A673 (cell line): ENCODE results near the gene ST6GAL2. TPM values are rescaled to one million over a fixed set of nuclear protein-coding genes. Genes with fewer than 3 reads are reported as not detected.

Experiments used
- BruUV-seq: library from RNA; stranded (reverse); fragments of 400-500 nt; replicated peaks from 2 replicates; lab custom pipeline; 2021; lab: Mats Ljungman, UMichigan
- CTCF ChIA-PET: fragments of 300-600 bp; sonication (Branson Sonifier 250); formaldehyde crosslinking; loops from one replicate; lab custom pipeline; 2022; ENCODE audit warnings: antibody characterized with exemption; lab: Charles Lee
- POLR2A ChIA-PET: fragments of 300-600 bp; sonication (Branson Sonifier 250); formaldehyde crosslinking; loops from one replicate; lab custom pipeline; 2022; ENCODE audit warnings: antibody characterized with exemption; ENCODE audit not compliant: low non-redundant PET; lab: Charles Lee
- DNase-seq: peaks from one replicate; pipeline ENCODE4 v3.0.0-alpha.2; 2015; ENCODE audit warnings: low spot score
- H3K27ac ChIP-seq: fragments of 200-600 bp; sonication (generic); 2 replicates; pipeline ENCODE4 v1.5.1; 2016; ENCODE audit warnings: mixed run types, low read depth, mild to moderate bottlenecking, mixed read lengths, antibody characterized with exemption, low read length; ENCODE audit not compliant: poor library complexity, severe bottlenecking
- H3K27me3 ChIP-seq: fragments of 200-600 bp; sonication (generic); replicated peaks from 2 replicates; pipeline ENCODE4 v1.6.1; 2017; ENCODE audit warnings: mixed run types, low read depth, mild to moderate bottlenecking, mixed read lengths, antibody characterized with exemption, low read length; ENCODE audit not compliant: insufficient read depth, poor library complexity
- H3K36me3 ChIP-seq: fragments of 200-600 bp; sonication (generic); 2 replicates; pipeline ENCODE4 v1.6.1; 2016; ENCODE audit warnings: mixed run types, mild to moderate bottlenecking, mixed read lengths, antibody characterized with exemption, low read length; ENCODE audit not compliant: insufficient read depth, poor library complexity, severe bottlenecking
- H3K4me1 ChIP-seq: fragments of 200-600 bp; sonication (generic); 2 replicates; pipeline ENCODE4 v1.6.1; 2017; ENCODE audit warnings: mixed run types, mild to moderate bottlenecking, mixed read lengths, antibody characterized with exemption, low read length; ENCODE audit not compliant: insufficient read depth, poor library complexity, severe bottlenecking
- H3K4me3 ChIP-seq: fragments of 200-600 bp; sonication (generic); 2 replicates; pipeline ENCODE4 v1.5.1; 2016; ENCODE audit warnings: low read depth, mixed run types, mild to moderate bottlenecking, mixed read lengths, low read length; ENCODE audit not compliant: poor library complexity, severe bottlenecking
- H3K9me3 ChIP-seq: fragments of 200-600 bp; sonication (generic); 2 replicates; pipeline ENCODE4 v1.6.1; 2016; ENCODE audit warnings: mixed run types, low read depth, mild to moderate bottlenecking, mixed read lengths, antibody characterized with exemption, low read length; ENCODE audit not compliant: poor library complexity, severe bottlenecking
- CTCF ChIP-seq: fragments of 300-800, 200-600 bp; sonication (generic); conservative IDR thresholded peaks from 2 replicates; pipeline ENCODE4 v1.5.1; 2017; ENCODE audit warnings: low read depth, mild to moderate bottlenecking, antibody characterized with exemption, low read length, moderate library complexity, mixed read lengths
- EZH2 ChIP-seq: fragments of 200-600 bp; sonication (generic); IDR thresholded peaks from 2 replicates; pipeline ENCODE4 v1.6.1; 2017; ENCODE audit warnings: borderline replicate concordance, low read depth, mild to moderate bottlenecking, mixed read lengths, antibody characterized with exemption, low read length; ENCODE audit not compliant: poor library complexity, severe bottlenecking
- intact Hi-C: fragments of 100-400 bp; cut with micrococcal nuclease; formaldehyde crosslinking; loops from one replicate; pipeline ENCODE4 v1.10.0; 2022; ENCODE audit not compliant: unreplicated experiment
- total RNA-seq: library from RNA; stranded (reverse); gene quantifications from 2 replicates; pipeline ENCODE4 v1.2.3, GENCODE V29; 2021

The ST6GAL2 gene
- total RNA-seq, 1 experiment from 2014 or later = 0.56 TPM

GRCh38 chr2:106851881-106852501 lies 34.0 kb downstream of the ST6GAL2 start:
- DNase-seq = no peak
- Histone ChIP-seq H3K36me3 (no peaks in the 10 kb centered on the region), H3K9me3 (no peaks in the 10 kb centered on the region), H3K27ac (no peak overlapping the region), H3K4me1 (no peaks in the 10 kb centered on the region), H3K27me3 (no peaks in the 10 kb centered on the region), H3K4me3 (no peak overlapping the region)
- ChIA-PET CTCF (no interaction called here), POLR2A (no interaction called here)
- TF ChIP-seq CTCF (no peak), EZH2 (no peak)
- BruUV-seq = no TSS peak
- intact Hi-C loops = no loop called here

GRCh38 chr2:106851087-106851874 lies 34.7 kb downstream of the ST6GAL2 start:
- ChIA-PET CTCF (no interaction called here), POLR2A (no interaction called here)
- Histone ChIP-seq H3K27ac (no peak overlapping the region), H3K9me3 (no peaks in the 10 kb centered on the region), H3K4me3 (no peak overlapping the region), H3K27me3 (no peaks in the 10 kb centered on the region), H3K4me1 (no peaks in the 10 kb centered on the region), H3K36me3 (no peaks in the 10 kb centered on the region)
- intact Hi-C loops = no loop called here
- TF ChIP-seq CTCF (no peak), EZH2 (no peak)
- no peak for DNase-seq
- no TSS peak for BruUV-seq

- CTCF ChIA-PET = no interaction called here
- intact Hi-C loops = no loop called here
- H3K27ac ChIP-seq = no peak overlapping the region
- no peak for TF ChIP-seq CTCF
- TF ChIP-seq EZH2 = no peak
- POLR2A ChIA-PET = no interaction called here
- DNase-seq = no peak
- no peak overlapping the region for H3K4me3 ChIP-seq
- no peaks in the 10 kb centered on the region for H3K4me1 ChIP-seq
- no peaks in the 10 kb centered on the region for H3K9me3 ChIP-seq
- BruUV-seq = no TSS peak
- no peaks in the 10 kb centered on the region for H3K27me3 ChIP-seq
- H3K36me3 ChIP-seq = no peaks in the 10 kb centered on the region
Measured at GRCh38 chr2:106849253-106849652, 36.7 kb downstream of the ST6GAL2 start.
